ENCODE measurements around the gene PPP6R1. TPM values are rescaled to one million over a fixed set of nuclear protein-coding genes. Genes with fewer than 3 reads are reported as not detected.

PPP6R1 gene
- total and polyA plus RNA-seq, 2 of the 13 experiments (the other 11 are each of a cell fraction or from before 2014, with no cell fraction given), result 25.8 to 54.0 TPM

DNA sequence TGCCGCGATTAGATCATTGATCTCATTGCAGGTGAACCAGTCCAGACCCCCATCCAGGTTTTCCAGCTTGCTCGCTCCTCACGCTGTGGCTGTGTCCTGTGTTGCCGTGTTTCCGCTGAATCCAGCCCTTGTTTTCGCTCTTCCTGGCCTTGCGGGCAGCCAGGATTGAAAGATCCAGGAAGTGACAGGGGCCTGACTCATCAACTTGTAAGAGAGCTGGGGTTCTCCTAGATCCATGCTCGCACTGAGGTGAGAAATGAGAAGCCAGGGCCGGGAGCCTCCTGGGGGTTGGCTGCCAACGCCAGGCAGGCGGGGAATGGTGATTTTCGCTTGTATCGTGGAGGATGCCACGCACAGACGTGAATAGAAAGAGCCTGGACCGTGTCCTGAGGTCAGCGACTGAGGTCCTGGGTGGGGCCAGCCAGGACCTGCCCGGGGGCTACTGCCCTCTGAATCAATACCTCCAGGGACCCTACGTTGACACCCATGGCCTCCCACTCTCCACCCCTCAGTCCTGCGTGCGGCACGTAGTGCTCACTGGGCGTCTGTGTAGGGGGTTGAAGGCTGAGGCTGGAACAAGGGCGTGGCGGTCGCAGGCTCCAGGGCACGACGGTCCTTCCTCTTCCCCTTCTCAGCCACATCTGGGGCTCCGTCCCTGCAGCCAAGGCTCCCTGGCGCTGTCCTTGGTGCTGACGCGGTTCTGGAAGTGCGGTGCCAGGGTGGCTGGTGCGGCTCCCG lies 42.2 kb downstream of the PPP6R1 start (continued):
- TF ChIP-seq, protein P1, sequence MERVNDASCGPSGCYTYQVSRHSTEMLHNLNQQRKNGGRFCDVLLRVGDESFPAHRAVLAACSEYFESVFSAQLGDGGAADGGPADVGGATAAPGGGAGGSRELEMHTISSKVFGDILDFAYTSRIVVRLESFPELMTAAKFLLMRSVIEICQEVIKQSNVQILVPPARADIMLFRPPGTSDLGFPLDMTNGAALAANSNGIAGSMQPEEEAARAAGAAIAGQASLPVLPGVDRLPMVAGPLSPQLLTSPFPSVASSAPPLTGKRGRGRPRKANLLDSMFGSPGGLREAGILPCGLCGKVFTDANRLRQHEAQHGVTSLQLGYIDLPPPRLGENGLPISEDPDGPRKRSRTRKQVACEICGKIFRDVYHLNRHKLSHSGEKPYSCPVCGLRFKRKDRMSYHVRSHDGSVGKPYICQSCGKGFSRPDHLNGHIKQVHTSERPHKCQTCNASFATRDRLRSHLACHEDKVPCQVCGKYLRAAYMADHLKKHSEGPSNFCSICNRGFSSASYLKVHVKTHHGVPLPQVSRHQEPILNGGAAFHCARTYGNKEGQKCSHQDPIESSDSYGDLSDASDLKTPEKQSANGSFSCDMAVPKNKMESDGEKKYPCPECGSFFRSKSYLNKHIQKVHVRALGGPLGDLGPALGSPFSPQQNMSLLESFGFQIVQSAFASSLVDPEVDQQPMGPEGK (CRISPR knock-in tag; IDR thresholded peaks at IDR 0.05), result peak; percentile 70
- TF ChIP-seq ZBTB8A (CRISPR knock-in tag; IDR thresholded peaks at IDR 0.05; ENCODE audit: borderline replicate concordance, low read depth) (no peak), ZNF550 (CRISPR knock-in tag; IDR thresholded peaks at IDR 0.05; ENCODE audit: borderline replicate concordance) (peak; percentile 93; the same call in 1 of the 2 replicates), PHF21A (CRISPR knock-in tag; IDR thresholded peaks at IDR 0.05) (peak; percentile 92), PCBP2 (optimal IDR thresholded peaks at IDR 0.05; ENCODE audit: low read depth, low read length, poor library complexity, severe bottlenecking) (no peak), ZMYM3 (CRISPR knock-in tag; IDR thresholded peaks at IDR 0.05) (peak; percentile 99), DPF2 (CRISPR knock-in tag; IDR thresholded peaks at IDR 0.05; ENCODE audit: borderline replicate concordance, low read depth) (no peak; the same call in 1 of the 2 replicates), NFYC (CRISPR knock-in tag; IDR thresholded peaks at IDR 0.05) (peak; percentile 56; the same call in 1 of the 2 replicates), MAF1 (CRISPR knock-in tag; IDR thresholded peaks at IDR 0.05; ENCODE audit: borderline replicate concordance) (peak; percentile 91; the same call in 1 of the 2 replicates), KAT8 (CRISPR knock-in tag; IDR thresholded peaks at IDR 0.05) (peak; percentile 91), SIN3B (IDR thresholded peaks at IDR 0.05; ENCODE audit: low read length) (peak; percentile 58), ASH2L (IDR thresholded peaks at IDR 0.05; ENCODE audit: insufficient read length, low read depth, low read length) (peak; percentile 61), FOXC1 (CRISPR knock-in tag; IDR thresholded peaks at IDR 0.05; ENCODE audit: borderline replicate concordance) (peak; percentile 84; the same call in 1 of the 2 replicates), MEIS1 (CRISPR knock-in tag; IDR thresholded peaks at IDR 0.05; ENCODE audit: borderline replicate concordance) (peak; percentile 83), JUND (CRISPR knock-in tag; IDR thresholded peaks at IDR 0.05) (peak; percentile 96), GATAD1 (CRISPR knock-in tag; IDR thresholded peaks at IDR 0.05) (peak; percentile 80), ZNF772 (CRISPR knock-in tag; IDR thresholded peaks at IDR 0.05) (no peak; the same call in 1 of the 2 replicates)
- TF ChIP-seq, protein P2, sequence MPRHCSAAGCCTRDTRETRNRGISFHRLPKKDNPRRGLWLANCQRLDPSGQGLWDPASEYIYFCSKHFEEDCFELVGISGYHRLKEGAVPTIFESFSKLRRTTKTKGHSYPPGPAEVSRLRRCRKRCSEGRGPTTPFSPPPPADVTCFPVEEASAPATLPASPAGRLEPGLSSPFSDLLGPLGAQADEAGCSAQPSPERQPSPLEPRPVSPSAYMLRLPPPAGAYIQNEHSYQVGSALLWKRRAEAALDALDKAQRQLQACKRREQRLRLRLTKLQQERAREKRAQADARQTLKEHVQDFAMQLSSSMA (CRISPR knock-in tag; IDR thresholded peaks at IDR 0.05), result peak; percentile 75; the same call in 1 of the 2 replicates
- TF ChIP-seq, protein P3, sequence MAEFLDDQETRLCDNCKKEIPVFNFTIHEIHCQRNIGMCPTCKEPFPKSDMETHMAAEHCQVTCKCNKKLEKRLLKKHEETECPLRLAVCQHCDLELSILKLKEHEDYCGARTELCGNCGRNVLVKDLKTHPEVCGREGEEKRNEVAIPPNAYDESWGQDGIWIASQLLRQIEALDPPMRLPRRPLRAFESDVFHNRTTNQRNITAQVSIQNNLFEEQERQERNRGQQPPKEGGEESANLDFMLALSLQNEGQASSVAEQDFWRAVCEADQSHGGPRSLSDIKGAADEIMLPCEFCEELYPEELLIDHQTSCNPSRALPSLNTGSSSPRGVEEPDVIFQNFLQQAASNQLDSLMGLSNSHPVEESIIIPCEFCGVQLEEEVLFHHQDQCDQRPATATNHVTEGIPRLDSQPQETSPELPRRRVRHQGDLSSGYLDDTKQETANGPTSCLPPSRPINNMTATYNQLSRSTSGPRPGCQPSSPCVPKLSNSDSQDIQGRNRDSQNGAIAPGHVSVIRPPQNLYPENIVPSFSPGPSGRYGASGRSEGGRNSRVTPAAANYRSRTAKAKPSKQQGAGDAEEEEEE (CRISPR knock-in tag; IDR thresholded peaks at IDR 0.05; ENCODE audit: borderline replicate concordance), result no peak
- TF ChIP-seq, protein P4, sequence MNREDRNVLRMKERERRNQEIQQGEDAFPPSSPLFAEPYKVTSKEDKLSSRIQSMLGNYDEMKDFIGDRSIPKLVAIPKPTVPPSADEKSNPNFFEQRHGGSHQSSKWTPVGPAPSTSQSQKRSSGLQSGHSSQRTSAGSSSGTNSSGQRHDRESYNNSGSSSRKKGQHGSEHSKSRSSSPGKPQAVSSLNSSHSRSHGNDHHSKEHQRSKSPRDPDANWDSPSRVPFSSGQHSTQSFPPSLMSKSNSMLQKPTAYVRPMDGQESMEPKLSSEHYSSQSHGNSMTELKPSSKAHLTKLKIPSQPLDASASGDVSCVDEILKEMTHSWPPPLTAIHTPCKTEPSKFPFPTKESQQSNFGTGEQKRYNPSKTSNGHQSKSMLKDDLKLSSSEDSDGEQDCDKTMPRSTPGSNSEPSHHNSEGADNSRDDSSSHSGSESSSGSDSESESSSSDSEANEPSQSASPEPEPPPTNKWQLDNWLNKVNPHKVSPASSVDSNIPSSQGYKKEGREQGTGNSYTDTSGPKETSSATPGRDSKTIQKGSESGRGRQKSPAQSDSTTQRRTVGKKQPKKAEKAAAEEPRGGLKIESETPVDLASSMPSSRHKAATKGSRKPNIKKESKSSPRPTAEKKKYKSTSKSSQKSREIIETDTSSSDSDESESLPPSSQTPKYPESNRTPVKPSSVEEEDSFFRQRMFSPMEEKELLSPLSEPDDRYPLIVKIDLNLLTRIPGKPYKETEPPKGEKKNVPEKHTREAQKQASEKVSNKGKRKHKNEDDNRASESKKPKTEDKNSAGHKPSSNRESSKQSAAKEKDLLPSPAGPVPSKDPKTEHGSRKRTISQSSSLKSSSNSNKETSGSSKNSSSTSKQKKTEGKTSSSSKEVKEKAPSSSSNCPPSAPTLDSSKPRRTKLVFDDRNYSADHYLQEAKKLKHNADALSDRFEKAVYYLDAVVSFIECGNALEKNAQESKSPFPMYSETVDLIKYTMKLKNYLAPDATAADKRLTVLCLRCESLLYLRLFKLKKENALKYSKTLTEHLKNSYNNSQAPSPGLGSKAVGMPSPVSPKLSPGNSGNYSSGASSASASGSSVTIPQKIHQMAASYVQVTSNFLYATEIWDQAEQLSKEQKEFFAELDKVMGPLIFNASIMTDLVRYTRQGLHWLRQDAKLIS (CRISPR knock-in tag; IDR thresholded peaks at IDR 0.05), result no peak; the same call in 1 of the 2 replicates
